ENCODE results near the gene TSC1. TPM values are rescaled to one million over a fixed set of nuclear protein-coding genes. Genes with fewer than 3 reads are reported as not detected.

Gene TSC1
- total RNA-seq, 1 experiment from 2014 or later, result 53.5 TPM

- BruUV-seq (replicated peaks), result no TSS peak
- Mint-ChIP-seq H3K4me3 (ENCODE audit: unreplicated experiment) (no peak overlapping the region), H3K36me3 (ENCODE audit: insufficient read depth, unreplicated experiment) (no peaks in the 10 kb centered on the region), H3K4me1 (ENCODE audit: low read depth, unreplicated experiment) (no peaks in the 10 kb centered on the region), H3K27ac (ENCODE audit: unreplicated experiment) (no peak overlapping the region), H3K27me3 (ENCODE audit: insufficient read depth, unreplicated experiment) (peaks cover 3% of the 10 kb centered on the region), H3K9me3 (ENCODE audit: unreplicated experiment) (no peaks in the 10 kb centered on the region)
- ChIA-PET POLR2A (no interaction called here), CTCF (no interaction called here)
- intact Hi-C loops (cut with micrococcal nuclease; ENCODE audit: unreplicated experiment), result no loop called here
- Histone ChIP-seq H3K27me3 (replicated peaks; ENCODE audit: control insufficient read depth, insufficient read depth, low read length) (no peaks in the 10 kb centered on the region), H3K4me3 (ENCODE audit: low read depth, low read length) (no peak overlapping the region), H3K9me3 (no peaks in the 10 kb centered on the region), H3K36me3 (ENCODE audit: control insufficient read depth, insufficient read depth, low read length) (no peaks in the 10 kb centered on the region), H3K4me1 (no peaks in the 10 kb centered on the region)
- TF ChIP-seq CTCF (IDR thresholded peaks at IDR 0.05; ENCODE audit: insufficient read depth in 1 of 2, low read depth in 1 of 2, low read length in 1 of 2, severe bottlenecking in 1 of 2, unreplicated experiment in 1 of 2), result no peak
- DNase-seq, result no peak
Observed at GRCh38 chr9:132866898-132867297, 77.5 kb downstream of the TSC1 start.

- H3K27me3 ChIP-seq (replicated peaks; ENCODE audit: control insufficient read depth, insufficient read depth, low read length), result no peaks in the 10 kb centered on the region
- no peak overlapping the region for H3K4me3 Mint-ChIP-seq (ENCODE audit: unreplicated experiment)
- no peaks in the 10 kb centered on the region for H3K4me1 Mint-ChIP-seq (ENCODE audit: low read depth, unreplicated experiment)
- no peak for DNase-seq
- no TSS peak for BruUV-seq (replicated peaks)
- H3K4me3 ChIP-seq (ENCODE audit: low read depth, low read length), result no peak overlapping the region
- H3K27ac Mint-ChIP-seq (ENCODE audit: unreplicated experiment), result no peak overlapping the region
- no peaks in the 10 kb centered on the region for H3K4me1 ChIP-seq
- H3K36me3 Mint-ChIP-seq (ENCODE audit: insufficient read depth, unreplicated experiment), result no peaks in the 10 kb centered on the region
- TF ChIP-seq CTCF (IDR thresholded peaks at IDR 0.05; ENCODE audit: insufficient read depth in 1 of 2, low read depth in 1 of 2, low read length in 1 of 2, severe bottlenecking in 1 of 2, unreplicated experiment in 1 of 2), result no peak
- ChIA-PET CTCF (no interaction called here), POLR2A (interaction anchor here (0.6 kb wide), 1 partner anchor 185 kb away, joined by 4 read pairs; no protein-coding TSS in a partner anchor)
- H3K9me3 ChIP-seq, result no peaks in the 10 kb centered on the region
- H3K27me3 Mint-ChIP-seq (ENCODE audit: insufficient read depth, unreplicated experiment), result no peaks in the 10 kb centered on the region
- H3K9me3 Mint-ChIP-seq (ENCODE audit: unreplicated experiment), result no peaks in the 10 kb centered on the region
- H3K36me3 ChIP-seq (ENCODE audit: control insufficient read depth, insufficient read depth, low read length), result no peaks in the 10 kb centered on the region
- intact Hi-C loops (cut with micrococcal nuclease; ENCODE audit: unreplicated experiment), result no loop called here
Observed at GRCh38 chr9:132864691-132865090, 79.7 kb downstream of the TSC1 start.

GRCh38 chr9:132864277-132864676 lies 80.1 kb downstream of the TSC1 start:
- no peak for DNase-seq
- CTCF ChIA-PET, result no interaction called here
- H3K4me3 ChIP-seq (ENCODE audit: low read depth, low read length), result no peak overlapping the region
- Mint-ChIP-seq H3K27ac (ENCODE audit: unreplicated experiment) (no peak overlapping the region), H3K4me1 (ENCODE audit: low read depth, unreplicated experiment) (no peaks in the 10 kb centered on the region), H3K4me3 (ENCODE audit: unreplicated experiment) (no peak overlapping the region), H3K9me3 (ENCODE audit: unreplicated experiment) (no peaks in the 10 kb centered on the region), H3K36me3 (ENCODE audit: insufficient read depth, unreplicated experiment) (no peaks in the 10 kb centered on the region), H3K27me3 (ENCODE audit: insufficient read depth, unreplicated experiment) (no peaks in the 10 kb centered on the region)
- no peak for TF ChIP-seq CTCF (IDR thresholded peaks at IDR 0.05; ENCODE audit: insufficient read depth in 1 of 2, low read depth in 1 of 2, low read length in 1 of 2, severe bottlenecking in 1 of 2, unreplicated experiment in 1 of 2)
- BruUV-seq (replicated peaks), result no TSS peak
- intact Hi-C loops (cut with micrococcal nuclease; ENCODE audit: unreplicated experiment), result no loop called here
- H3K9me3 ChIP-seq, result no peaks in the 10 kb centered on the region
- POLR2A ChIA-PET, result interaction anchor here (0.6 kb wide), 1 partner anchor 184 kb away, joined by 4 read pairs; no protein-coding TSS in a partner anchor
- H3K4me1 ChIP-seq, result no peaks in the 10 kb centered on the region
- H3K36me3 ChIP-seq (ENCODE audit: control insufficient read depth, insufficient read depth, low read length), result no peaks in the 10 kb centered on the region
- H3K27me3 ChIP-seq (replicated peaks; ENCODE audit: control insufficient read depth, insufficient read depth, low read length), result no peaks in the 10 kb centered on the region

Measured in Caco-2 (cell line).